Measurements from ENCODE around the gene ST6GALNAC1.

ST6GALNAC1 gene

GRCh38 chr17:76578376-76578775 lies 65.2 kb downstream of the ST6GALNAC1 start:
- no peak for DNase-seq (ENCODE audit: low read depth)

- no peak for DNase-seq (ENCODE audit: low read depth)
Measured at GRCh38 chr17:76577876-76578275, 65.7 kb downstream of the ST6GALNAC1 start.

- DNase-seq (ENCODE audit: low read depth) = no peak
Measured at GRCh38 chr17:76576189-76576588, 67.4 kb downstream of the ST6GALNAC1 start.

DNA sequence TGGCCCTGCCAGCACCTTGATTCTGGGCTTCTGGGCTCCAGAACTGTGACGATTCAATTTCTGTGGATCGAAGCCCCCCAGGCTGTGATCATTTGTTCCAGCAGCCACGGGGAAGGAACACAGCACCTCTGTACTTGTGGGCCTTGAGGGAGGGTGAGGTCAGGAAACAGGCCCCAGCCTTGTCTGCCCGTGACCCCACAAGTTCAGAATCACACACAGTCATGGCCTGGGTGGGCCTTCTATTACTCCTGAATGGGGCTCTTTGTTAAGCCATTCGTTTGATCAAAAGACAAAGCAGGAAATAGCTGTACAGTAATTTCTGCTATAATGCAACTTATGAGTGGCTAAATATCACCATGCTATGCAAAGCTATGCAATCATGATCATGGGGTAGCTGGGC lies 68.0 kb downstream of the ST6GALNAC1 start:
- DNase-seq (ENCODE audit: low read depth) = no peak
